PC-3 (cell line): Measurements from ENCODE around the gene CRLF2. TPM values are rescaled to one million over a fixed set of nuclear protein-coding genes. Genes with fewer than 3 reads are reported as not detected.
"Not testable (repeated sequence)": the region's sequence is repeated elsewhere in the genome, so short reads cannot be mapped to it uniquely, and the experiment has no call there.

Source experiments
- ATAC-seq: fragments of 200-7000 bp; cut with Tn5 transposase; 2 replicates; pipeline ENCODE4 v1.9.1; 2020; ENCODE audit warnings: mild to moderate bottlenecking, moderate library complexity
- BruUV-seq: library from RNA; stranded (reverse); fragments of 400-500 nt; replicated peaks from 2 replicates; lab custom pipeline; 2021; lab: Mats Ljungman, UMichigan
- CTCF ChIA-PET: fragments of 300-600 bp; sonication (Branson Sonifier 250); formaldehyde crosslinking; loops from one replicate; lab custom pipeline; 2022; ENCODE audit warnings: antibody characterized with exemption; lab: Charles Lee
- POLR2A ChIA-PET: fragments of 300-600 bp; sonication (Branson Sonifier 250); formaldehyde crosslinking; loops from one replicate; lab custom pipeline; 2022; ENCODE audit warnings: antibody characterized with exemption; ENCODE audit not compliant: unreplicated experiment; lab: Charles Lee
- DNase-seq: peaks from one replicate; pipeline ENCODE4 v3.0.0-alpha.2; 2015
- H2AFZ ChIP-seq: fragments of 300-600 bp; sonication (generic); 2 replicates; pipeline ENCODE4 v1.6.0; 2016; ENCODE audit warnings: antibody characterized with exemption, low read length
- H3F3A ChIP-seq: fragments of 300-600 bp; sonication (generic); one replicate; pipeline ENCODE4 v1.6.0; 2017; ENCODE audit warnings: antibody characterized with exemption, low read length, control low read depth, mild to moderate bottlenecking; ENCODE audit not compliant: unreplicated experiment
- H3K27ac ChIP-seq: fragments of 300-600 bp; sonication (generic); 2 replicates; pipeline ENCODE4 v1.5.1; 2016; ENCODE audit warnings: mild to moderate bottlenecking, low read length
- H3K27me3 ChIP-seq: fragments of 300-600 bp; sonication (generic); 2 replicates; pipeline ENCODE4 v1.6.1; 2016; ENCODE audit warnings: low read length, mixed read lengths
- H3K36me3 ChIP-seq: fragments of 300-600 bp; sonication (generic); 2 replicates; pipeline ENCODE4 v1.6.1; 2016; ENCODE audit warnings: low read depth, mixed run types, low read length, mixed read lengths
- H3K4me1 ChIP-seq: fragments of 300-600 bp; sonication (generic); 2 replicates; pipeline ENCODE4 v1.5.1; 2016; ENCODE audit warnings: low read length; ENCODE audit not compliant: insufficient read depth
- H3K4me2 ChIP-seq: fragments of 300-600 bp; sonication (generic); 2 replicates; pipeline ENCODE4 v1.6.0; 2016; ENCODE audit warnings: low read length
- H3K4me3 ChIP-seq: fragments of 300-600 bp; sonication (generic); 2 replicates; pipeline ENCODE4 v1.5.1; 2016; ENCODE audit warnings: mild to moderate bottlenecking, low read length, mixed read lengths
- H3K79me2 ChIP-seq: fragments of 300-600 bp; sonication (generic); 2 replicates; pipeline ENCODE4 v1.6.1; 2017; ENCODE audit warnings: low read length, mixed read lengths
- H3K9ac ChIP-seq: fragments of 300-600 bp; sonication (generic); 2 replicates; pipeline ENCODE4 v1.6.0; 2016; ENCODE audit warnings: mild to moderate bottlenecking, low read length
- H3K9me2 ChIP-seq: fragments of 300-600 bp; sonication (generic); replicated peaks from 2 replicates; pipeline ENCODE4 v1.6.1; 2016; ENCODE audit warnings: mixed run types, low read length, mixed read lengths
- H3K9me3 ChIP-seq: fragments of 300-600 bp; sonication (generic); 2 replicates; pipeline ENCODE4 v1.6.1; 2016; ENCODE audit warnings: low read length, mixed read lengths
- H4K20me1 ChIP-seq: fragments of 300-600 bp; sonication (generic); 2 replicates; pipeline ENCODE4 v1.6.1; 2016; ENCODE audit warnings: low read length, mixed read lengths
- CTCF ChIP-seq: fragments of 300-600 bp; sonication (generic); conservative IDR thresholded peaks from 2 replicates; pipeline ENCODE4 v1.5.1; 2017; ENCODE audit warnings: antibody characterized with exemption, low read depth, mild to moderate bottlenecking, low read length
- EZH2 ChIP-seq: fragments of 300-600 bp; sonication (generic); IDR thresholded peaks from one replicate; pipeline ENCODE4 v1.6.1; 2017; ENCODE audit warnings: antibody characterized with exemption, mild to moderate bottlenecking, low read length; ENCODE audit not compliant: unreplicated experiment
- EZH2phosphoT487 ChIP-seq: fragments of 300-600 bp; sonication (generic); IDR thresholded peaks from 2 replicates; pipeline ENCODE4 v1.6.1; 2018; ENCODE audit warnings: mild to moderate bottlenecking, antibody characterized with exemption, low read length, borderline replicate concordance
- intact Hi-C: fragments of 100-400 bp; cut with micrococcal nuclease; formaldehyde crosslinking; loops from 2 replicates; pipeline ENCODE4 v1.9.0; 2023
- total RNA-seq: library from RNA; depleted of rRNA; stranded (reverse); fragments of >200 nt; gene quantifications from 2 replicates; pipeline ENCODE4 v1.2.3, GENCODE V29; 2014

CRLF2 gene
- total RNA-seq, 1 experiment from 2014 or later = not detected

DNA sequence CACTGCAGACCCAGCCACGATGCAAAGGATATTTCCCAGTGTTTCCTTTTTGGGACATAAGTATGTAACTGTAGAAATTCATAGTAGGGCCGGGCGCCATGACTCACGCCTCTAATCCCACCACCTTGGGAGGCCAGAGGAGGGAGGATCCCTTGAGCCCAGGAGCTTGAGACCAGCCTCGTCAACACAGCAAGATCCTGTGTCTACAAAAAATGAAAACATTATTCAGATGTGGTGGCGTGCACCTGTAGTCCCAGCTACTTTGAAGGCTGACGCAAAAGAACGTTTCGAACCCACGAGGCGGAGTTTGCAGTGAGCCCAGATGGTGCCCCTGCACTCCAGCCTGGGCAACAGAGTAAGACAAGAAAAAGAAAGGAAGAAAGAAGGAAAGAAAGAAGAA is 49.2 kb downstream of the CRLF2 start:
- H2AFZ ChIP-seq = no peak overlapping the region
- no TSS peak for BruUV-seq
- intact Hi-C loops = no loop called here
- H3K4me3 ChIP-seq = no peak overlapping the region
- no peaks in the 10 kb centered on the region for H3K9me2 ChIP-seq
- H3K4me2 ChIP-seq = no peak overlapping the region
- no peaks in the 10 kb centered on the region for H4K20me1 ChIP-seq
- TF ChIP-seq EZH2 (no peak), CTCF (no peak), EZH2phosphoT487 (no peak)
- no peaks in the 10 kb centered on the region for H3K27me3 ChIP-seq
- H3K9me3 ChIP-seq = no peaks in the 10 kb centered on the region
- CTCF ChIA-PET = no interaction called here
- H3K36me3 ChIP-seq = no peaks in the 10 kb centered on the region
- H3K9ac ChIP-seq = no peak overlapping the region
- POLR2A ChIA-PET = no interaction called here
- no peaks in the 10 kb centered on the region for H3K79me2 ChIP-seq
- DNase-seq = no peak
- no peaks in the 10 kb centered on the region for H3K4me1 ChIP-seq
- no peak overlapping the region for H3K27ac ChIP-seq
- no peak for ATAC-seq
- H3F3A ChIP-seq = no peaks in the 10 kb centered on the region

GRCh38 chrX:1162119-1162916 is 50.1 kb downstream of the CRLF2 start:
- Histone ChIP-seq H3K4me1 (no peaks in the 10 kb centered on the region), H3K27me3 (no peaks in the 10 kb centered on the region), H3K9ac (no peak overlapping the region), H3K9me2 (no peaks in the 10 kb centered on the region), H2AFZ (no peak overlapping the region), H3F3A (no peaks in the 10 kb centered on the region), H3K27ac (no peak overlapping the region), H3K4me2 (no peak overlapping the region), H3K79me2 (no peaks in the 10 kb centered on the region), H3K9me3 (no peaks in the 10 kb centered on the region), H4K20me1 (no peaks in the 10 kb centered on the region), H3K4me3 (no peak overlapping the region), H3K36me3 (no peaks in the 10 kb centered on the region)
- ATAC-seq = no peak
- POLR2A ChIA-PET = no interaction called here
- CTCF ChIA-PET = no interaction called here
- TF ChIP-seq EZH2phosphoT487 (no peak), CTCF (no peak), EZH2 (no peak)
- BruUV-seq = no TSS peak
- intact Hi-C loops = no loop called here
- no peak for DNase-seq

- Histone ChIP-seq H4K20me1 (no peaks in the 10 kb centered on the region), H3K4me1 (no peaks in the 10 kb centered on the region), H3K9me2 (no peaks in the 10 kb centered on the region), H3K79me2 (no peaks in the 10 kb centered on the region), H3K4me2 (no peak overlapping the region), H3K36me3 (no peaks in the 10 kb centered on the region), H3K9ac (no peak overlapping the region), H2AFZ (no peak overlapping the region), H3K4me3 (no peak overlapping the region), H3K27me3 (no peaks in the 10 kb centered on the region), H3K9me3 (no peaks in the 10 kb centered on the region), H3K27ac (no peak overlapping the region), H3F3A (no peaks in the 10 kb centered on the region)
- CTCF ChIA-PET = no interaction called here
- no peak for DNase-seq
- POLR2A ChIA-PET = no interaction called here
- BruUV-seq = no TSS peak
- intact Hi-C loops = no loop called here
- TF ChIP-seq EZH2phosphoT487 (no peak), EZH2 (no peak), CTCF (no peak)
- no peak for ATAC-seq
These were observed 52.9 kb downstream of the CRLF2 start for GRCh38 chrX:1159548-1159947.

GRCh38 chrX:1156681-1157455 is 55.6 kb downstream of the CRLF2 start:
- H3K4me3 ChIP-seq, H3K36me3 ChIP-seq, H3K27ac ChIP-seq, H3K9me3 ChIP-seq, CTCF ChIA-PET, POLR2A ChIA-PET, H3K79me2 ChIP-seq, ATAC-seq, H4K20me1 ChIP-seq, H2AFZ ChIP-seq, intact Hi-C loops, H3F3A ChIP-seq, H3K27me3 ChIP-seq, H3K4me2 ChIP-seq, BruUV-seq, H3K4me1 ChIP-seq, DNase-seq, H3K9ac ChIP-seq, H3K9me2 ChIP-seq: not testable (repeated sequence)
